ENCODE measurements around the gene GALNT13. TPM values are rescaled to one million over a fixed set of nuclear protein-coding genes. Genes with fewer than 3 reads are reported as not detected.

GALNT13 gene
- total RNA-seq, 1 donor, result 0.36 TPM

DNA sequence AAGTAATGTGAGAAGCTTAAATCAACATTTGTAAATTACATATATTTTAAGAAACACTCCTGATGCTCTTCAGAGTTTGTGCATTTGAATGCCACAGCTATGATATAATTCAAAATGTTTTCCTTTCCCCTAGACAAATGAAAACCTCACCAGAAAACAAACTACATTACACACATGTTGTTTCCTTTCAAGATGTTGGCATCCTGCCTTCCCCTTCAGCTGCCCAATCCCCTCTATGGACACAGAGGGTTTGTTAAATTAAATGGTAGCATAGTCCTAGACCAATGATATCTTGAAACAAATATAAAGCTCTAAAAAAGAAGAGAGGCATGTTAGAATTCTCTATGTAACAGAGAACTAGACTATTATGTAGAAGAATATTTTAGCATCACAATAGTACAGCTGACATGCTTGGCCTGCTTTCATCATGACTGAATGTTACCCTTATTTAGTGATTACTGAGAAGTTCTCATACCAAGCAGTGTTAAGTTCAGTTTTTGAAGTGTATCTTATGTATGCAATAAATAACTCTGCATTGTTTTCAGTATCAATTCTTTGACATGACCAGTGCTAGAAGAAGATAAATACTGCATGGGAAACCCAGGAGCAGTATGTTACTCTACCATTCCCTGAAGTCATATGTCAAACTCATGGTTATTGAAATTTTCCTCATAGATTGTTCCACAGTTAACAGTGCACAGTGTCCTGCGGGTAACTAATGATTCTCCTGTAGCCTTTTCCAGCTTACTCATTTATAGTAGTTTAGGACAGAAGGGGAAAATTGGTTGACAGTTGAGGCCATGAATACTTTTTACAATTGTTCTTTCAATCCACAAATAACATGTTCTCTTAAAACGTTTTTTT is 510.4 kb downstream of the GALNT13 start:
- no peaks in the 10 kb centered on the region for H3K27me3 ChIP-seq (ENCODE audit: insufficient read depth, low read length)
- no peak for DNase-seq (ENCODE audit: insufficient read length, low spot score, missing footprints)
- H3K36me3 ChIP-seq (ENCODE audit: insufficient read depth, low read length), result no peaks in the 10 kb centered on the region
- H3K9me3 ChIP-seq (ENCODE audit: low read depth, low read length), result no peaks in the 10 kb centered on the region
- H3K4me2 ChIP-seq (ENCODE audit: insufficient read depth, low read length), result no peak overlapping the region
- TF ChIP-seq, protein P1, sequence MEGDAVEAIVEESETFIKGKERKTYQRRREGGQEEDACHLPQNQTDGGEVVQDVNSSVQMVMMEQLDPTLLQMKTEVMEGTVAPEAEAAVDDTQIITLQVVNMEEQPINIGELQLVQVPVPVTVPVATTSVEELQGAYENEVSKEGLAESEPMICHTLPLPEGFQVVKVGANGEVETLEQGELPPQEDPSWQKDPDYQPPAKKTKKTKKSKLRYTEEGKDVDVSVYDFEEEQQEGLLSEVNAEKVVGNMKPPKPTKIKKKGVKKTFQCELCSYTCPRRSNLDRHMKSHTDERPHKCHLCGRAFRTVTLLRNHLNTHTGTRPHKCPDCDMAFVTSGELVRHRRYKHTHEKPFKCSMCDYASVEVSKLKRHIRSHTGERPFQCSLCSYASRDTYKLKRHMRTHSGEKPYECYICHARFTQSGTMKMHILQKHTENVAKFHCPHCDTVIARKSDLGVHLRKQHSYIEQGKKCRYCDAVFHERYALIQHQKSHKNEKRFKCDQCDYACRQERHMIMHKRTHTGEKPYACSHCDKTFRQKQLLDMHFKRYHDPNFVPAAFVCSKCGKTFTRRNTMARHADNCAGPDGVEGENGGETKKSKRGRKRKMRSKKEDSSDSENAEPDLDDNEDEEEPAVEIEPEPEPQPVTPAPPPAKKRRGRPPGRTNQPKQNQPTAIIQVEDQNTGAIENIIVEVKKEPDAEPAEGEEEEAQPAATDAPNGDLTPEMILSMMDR (IDR thresholded peaks at IDR 0.05; ENCODE audit: extremely low read depth, low read depth, low read length), result no peak
- no peaks in the 10 kb centered on the region for H3K79me2 ChIP-seq (ENCODE audit: insufficient read depth, low read length)
- H3K27ac ChIP-seq (ENCODE audit: low read depth, low read length), result no peak overlapping the region
- H4K20me1 ChIP-seq (ENCODE audit: insufficient read depth, low read length), result no peaks in the 10 kb centered on the region
- no peaks in the 10 kb centered on the region for H3K4me1 ChIP-seq (ENCODE audit: insufficient read depth, low read length)
- H3K4me3 ChIP-seq (ENCODE audit: insufficient read depth, low read length), result no peak overlapping the region
- no peak overlapping the region for H2AFZ ChIP-seq (ENCODE audit: low read length)

DNA sequence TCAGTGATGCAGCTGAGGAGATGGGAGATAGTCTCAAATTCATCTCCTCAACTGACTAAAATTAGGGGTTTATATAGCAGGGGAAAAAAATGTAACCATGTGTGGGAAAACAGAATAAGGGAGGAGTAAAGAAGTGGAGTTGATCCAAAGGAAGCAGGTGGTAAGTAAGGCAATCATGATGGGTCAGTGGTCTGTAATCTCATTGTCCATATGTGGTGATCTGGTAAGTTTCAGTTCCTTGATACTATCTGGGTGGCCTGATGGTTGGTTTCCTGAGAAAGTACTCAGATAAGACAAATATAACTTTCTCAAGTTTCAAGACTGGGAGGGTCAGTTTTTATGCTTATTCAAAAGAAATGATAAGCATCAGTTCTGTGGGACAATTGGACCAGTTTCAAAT is 514.5 kb downstream of the GALNT13 start:
- DNase-seq (ENCODE audit: insufficient read length, low spot score, missing footprints), result no peak
- Histone ChIP-seq H4K20me1 (ENCODE audit: insufficient read depth, low read length) (no peaks in the 10 kb centered on the region), H3K4me1 (ENCODE audit: insufficient read depth, low read length) (no peaks in the 10 kb centered on the region), H3K9me3 (ENCODE audit: low read depth, low read length) (peaks cover 2% of the 10 kb centered on the region), H3K4me2 (ENCODE audit: insufficient read depth, low read length) (no peak overlapping the region), H3K27ac (ENCODE audit: low read depth, low read length) (no peak overlapping the region), H3K79me2 (ENCODE audit: insufficient read depth, low read length) (no peaks in the 10 kb centered on the region), H2AFZ (ENCODE audit: low read length) (no peak overlapping the region), H3K27me3 (ENCODE audit: insufficient read depth, low read length) (no peaks in the 10 kb centered on the region), H3K4me3 (ENCODE audit: insufficient read depth, low read length) (no peak overlapping the region), H3K36me3 (ENCODE audit: insufficient read depth, low read length) (no peaks in the 10 kb centered on the region)
- TF ChIP-seq, protein P1 (IDR thresholded peaks at IDR 0.05; ENCODE audit: extremely low read depth, low read depth, low read length), result no peak

DNA sequence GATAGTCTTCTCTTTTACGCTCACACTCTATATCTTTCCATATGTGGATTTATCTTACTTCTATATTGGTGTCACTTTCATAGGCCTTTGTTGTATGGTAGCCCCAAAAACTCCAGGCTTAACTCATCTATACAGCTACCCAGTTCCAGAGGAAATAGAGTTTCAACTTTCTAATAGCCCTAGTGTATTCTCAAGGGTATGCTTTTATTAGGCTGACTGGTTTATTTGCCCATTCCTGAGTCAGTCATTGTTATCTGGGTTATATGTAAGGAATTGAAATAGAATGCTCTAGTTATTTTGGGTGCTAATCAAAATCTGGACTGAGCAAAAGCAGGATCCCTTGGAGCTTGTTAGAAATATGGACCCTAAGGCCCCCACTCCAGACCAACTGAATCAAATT is 519.3 kb downstream of the GALNT13 start:
- peaks cover 2% of the 10 kb centered on the region for H3K9me3 ChIP-seq (ENCODE audit: low read depth, low read length)
- TF ChIP-seq, protein P1 (IDR thresholded peaks at IDR 0.05; ENCODE audit: extremely low read depth, low read depth, low read length), result no peak
- no peak for DNase-seq (ENCODE audit: insufficient read length, low spot score, missing footprints)

DNA sequence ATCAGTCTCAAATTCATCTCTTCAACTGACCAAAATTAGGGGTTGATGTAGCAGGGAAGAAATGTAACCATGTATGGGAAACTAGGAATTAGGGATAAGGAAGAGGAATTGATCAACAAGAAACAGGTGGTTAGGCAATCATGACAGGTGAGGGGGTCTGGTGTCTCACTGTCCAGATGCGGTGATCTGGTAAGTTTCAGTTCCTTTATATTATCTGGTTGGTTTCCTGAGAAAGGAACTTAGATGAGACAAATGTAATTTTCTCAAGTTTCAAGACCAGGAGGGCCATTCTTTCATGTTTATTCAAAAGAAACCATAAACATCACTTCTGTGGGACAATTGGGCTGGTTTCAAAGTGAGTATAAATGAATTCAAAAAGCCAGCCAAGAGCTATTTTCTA is 520.5 kb downstream of the GALNT13 start:
- H3K4me2 ChIP-seq (ENCODE audit: insufficient read depth, low read length), result no peak overlapping the region
- TF ChIP-seq, protein P1 (IDR thresholded peaks at IDR 0.05; ENCODE audit: extremely low read depth, low read depth, low read length), result no peak

More for the DNA sequence above, 519.3 kb downstream of the GALNT13 start:
- Histone ChIP-seq H3K27me3 (ENCODE audit: insufficient read depth, low read length) (no peaks in the 10 kb centered on the region), H3K79me2 (ENCODE audit: insufficient read depth, low read length) (no peaks in the 10 kb centered on the region), H3K4me3 (ENCODE audit: insufficient read depth, low read length) (no peak overlapping the region), H2AFZ (ENCODE audit: low read length) (no peak overlapping the region), H3K36me3 (ENCODE audit: insufficient read depth, low read length) (no peaks in the 10 kb centered on the region), H4K20me1 (ENCODE audit: insufficient read depth, low read length) (no peaks in the 10 kb centered on the region), H3K4me1 (ENCODE audit: insufficient read depth, low read length) (no peaks in the 10 kb centered on the region), H3K4me2 (ENCODE audit: insufficient read depth, low read length) (no peak overlapping the region), H3K27ac (ENCODE audit: low read depth, low read length) (no peak overlapping the region)

More for the DNA sequence above, 520.5 kb downstream of the GALNT13 start:
- Histone ChIP-seq H4K20me1 (ENCODE audit: insufficient read depth, low read length) (no peaks in the 10 kb centered on the region), H3K27ac (ENCODE audit: low read depth, low read length) (no peak overlapping the region), H3K4me3 (ENCODE audit: insufficient read depth, low read length) (no peak overlapping the region), H2AFZ (ENCODE audit: low read length) (no peak overlapping the region), H3K79me2 (ENCODE audit: insufficient read depth, low read length) (no peaks in the 10 kb centered on the region), H3K36me3 (ENCODE audit: insufficient read depth, low read length) (no peaks in the 10 kb centered on the region), H3K27me3 (ENCODE audit: insufficient read depth, low read length) (no peaks in the 10 kb centered on the region), H3K4me1 (ENCODE audit: insufficient read depth, low read length) (no peaks in the 10 kb centered on the region), H3K9me3 (ENCODE audit: low read depth, low read length) (peaks cover 2% of the 10 kb centered on the region)
- no peak for DNase-seq (ENCODE audit: insufficient read length, low spot score, missing footprints)
